ENCODE measurements around the gene ACSL1. TPM values are rescaled to one million over a fixed set of nuclear protein-coding genes. Genes with fewer than 3 reads are reported as not detected.

Gene ACSL1
- total and polyA plus RNA-seq, 2 of the 8 experiments (the other 6 are each of a cell fraction or from before 2014, with no cell fraction given) = 2.3 to 8.7 TPM

DNA sequence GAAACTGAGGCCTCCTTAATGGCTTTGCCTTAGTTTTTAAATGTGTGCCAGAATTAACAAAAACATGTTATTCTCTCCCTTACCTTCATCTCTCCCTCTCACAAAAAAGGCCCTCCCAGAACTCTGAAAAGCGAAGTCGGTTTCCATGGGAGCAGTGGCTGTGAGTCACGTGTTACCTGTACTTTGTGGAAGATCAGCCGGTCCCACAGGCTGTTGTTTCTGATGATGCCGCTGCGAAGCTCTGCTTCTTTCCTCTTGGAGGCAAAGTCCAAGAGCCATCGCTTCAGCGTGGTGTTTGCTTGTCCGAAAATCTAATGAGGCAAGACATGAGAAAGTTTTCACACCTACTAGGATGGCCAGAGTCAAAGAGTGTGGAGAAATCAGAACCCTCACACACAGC lies 59.3 kb downstream of the ACSL1 start:
- Histone ChIP-seq H3K4ac (replicated peaks; ENCODE audit: insufficient read length, low read depth, low read length) (no peak overlapping the region), H4K20me1 (replicated peaks in 1 of 2; ENCODE audit: control insufficient read depth in 1 of 2, insufficient read depth in 2 of 2, low read length in 2 of 2) (no peaks in the 10 kb centered on the region), H2BK12ac (ENCODE audit: low read depth, low read length) (no peak overlapping the region), H3K18ac (ENCODE audit: extremely low read depth, low read length) (no peak overlapping the region), H2AFZ (ENCODE audit: low read length) (no peak overlapping the region), H3K27ac (ENCODE audit: low read depth, low read length) (no peak overlapping the region), H3K56ac (replicated peaks; ENCODE audit: insufficient read length, low read depth, low read length) (no peak overlapping the region), H3K23ac (ENCODE audit: insufficient read length) (no peak overlapping the region), H3K14ac (ENCODE audit: insufficient read length) (no peak overlapping the region), H4K91ac (replicated peaks; ENCODE audit: insufficient read length, low read length) (no peak overlapping the region), H3K4me3 (ENCODE audit: extremely low read depth in 1 of 4, insufficient read depth in 2 of 4, low read depth in 3 of 4, low read length in 4 of 4) (no peak overlapping the region), H2BK20ac (ENCODE audit: low read length) (no peak overlapping the region), H3K4me1 (replicated peaks in 1 of 4; ENCODE audit: control insufficient read depth in 3 of 4, insufficient read depth in 4 of 4, low read length in 3 of 4) (no peaks in the 10 kb centered on the region), H2BK15ac (ENCODE audit: low read length) (no peak overlapping the region), H2AK5ac (ENCODE audit: low read depth, low read length) (no peak overlapping the region), H3K79me2 (ENCODE audit: control insufficient read depth in 1 of 2, insufficient read depth in 2 of 2, low read length in 2 of 2) (no peaks in the 10 kb centered on the region), H4K8ac (ENCODE audit: extremely low read depth, insufficient read depth, low read length) (no peak overlapping the region), H2BK5ac (ENCODE audit: low read depth, low read length) (no peak overlapping the region), H3K23me2 (ENCODE audit: low read depth, low read length) (no peaks in the 10 kb centered on the region), H3K27me3 (replicated peaks in 1 of 4; ENCODE audit: control insufficient read depth in 3 of 4, extremely low read depth in 1 of 4, insufficient read depth in 3 of 4, low read length in 3 of 4) (no peaks in the 10 kb centered on the region), H3K9me3 (ENCODE audit: insufficient read depth in 2 of 2, low read depth in 1 of 2, low read length in 1 of 2) (no peaks in the 10 kb centered on the region), H3K9ac (replicated peaks in 1 of 4; ENCODE audit: extremely low read depth in 1 of 4, low read depth in 3 of 4, low read length in 3 of 4) (no peak overlapping the region; a peak in 1 of 7 replicates), H3K4me2 (ENCODE audit: insufficient read depth in 1 of 2, low read depth in 2 of 2, low read length in 2 of 2) (no peak overlapping the region), H2BK120ac (replicated peaks; ENCODE audit: low read depth, low read length) (no peak overlapping the region), H4K5ac (ENCODE audit: insufficient read length, low read depth, low read length) (no peak overlapping the region), H3K36me3 (ENCODE audit: control insufficient read depth in 2 of 4, insufficient read depth in 4 of 4, low read length in 3 of 4) (no peaks in the 10 kb centered on the region), H3K79me1 (ENCODE audit: low read depth, low read length) (no peaks in the 10 kb centered on the region)
- FAIRE-seq (no peak), DNase-seq (ENCODE audit: low read depth in 1 of 2, low spot score in 2 of 2) (no peak)
- CTCF ChIA-PET (ENCODE audit: partially characterized antibody) = interaction anchor here (0.5 to 1.8 kb wide), 9 partner anchors 17 to 368 kb away, joined by 3 to 8 read pairs (median 4); no protein-coding TSS in a partner anchor
- 92% methylated on average over 9 of the region's 9 CpGs; no CpG with 5 or more reads in 1 of the 2 experiments for WGBS, 2 experiments (ENCODE audit: extremely low coverage in 1 of 2, insufficient coverage in 1 of 2, insufficient read length in 1 of 2, insufficient replicate concordance in 2 of 2, low coverage in 1 of 2, low lambda C conversion rate in 2 of 2, missing lambda C conversion rate in 1 of 2)
- POLR2A ChIA-PET (ENCODE audit: partially characterized antibody) = interaction anchor here (1.0 kb wide), 1 partner anchor 33 kb away, joined by 3 read pairs; no protein-coding TSS in a partner anchor
- TF ChIP-seq MAX (IDR thresholded peaks at IDR 0.05) = no peak
- no peak for TF ChIP-seq SIRT6 (IDR thresholded peaks at IDR 0.05; ENCODE audit: low read length)
- no peak for TF ChIP-seq ASH2L (IDR thresholded peaks at IDR 0.05; ENCODE audit: low read length)

Data from H1 (cell line).